Measurements from ENCODE around the gene BRD9.

BRD9 gene

DNA sequence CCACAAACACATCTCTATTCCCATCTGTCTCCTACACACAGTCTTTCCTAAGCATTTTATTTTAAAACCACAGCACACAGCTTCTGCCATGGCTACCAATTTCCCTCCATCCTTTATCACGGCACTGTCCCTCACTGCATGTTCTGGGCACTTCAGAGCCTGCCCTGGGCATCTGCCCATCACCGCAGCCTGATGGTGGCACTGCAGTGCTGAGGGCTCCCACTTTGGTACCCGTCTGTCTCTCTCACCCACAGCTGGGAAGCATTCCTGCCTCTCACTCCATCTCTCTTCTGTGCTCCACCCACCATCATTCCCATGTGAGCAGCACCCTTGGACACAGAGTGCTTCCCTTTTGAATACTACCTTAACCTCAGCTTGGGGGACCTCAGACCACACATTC lies 73.5 kb downstream of the BRD9 start:
- no peak for TF ChIP-seq TARDBP (IDR thresholded peaks at IDR 0.05)
- TF ChIP-seq HDGF (IDR thresholded peaks at IDR 0.05; ENCODE audit: borderline replicate concordance): no peak
- TF ChIP-seq ELF4 (IDR thresholded peaks at IDR 0.05): no peak
- TF ChIP-seq BHLHE40 (IDR thresholded peaks at IDR 0.05; ENCODE audit: borderline replicate concordance): no peak
- no peak for TF ChIP-seq L3MBTL2 (conservative IDR thresholded peaks at IDR 0.05)
- TF ChIP-seq SP1 (IDR thresholded peaks at IDR 0.05): no peak
- TF ChIP-seq SUZ12 (IDR thresholded peaks at IDR 0.05): no peak
- no peak for TF ChIP-seq ARNT (IDR thresholded peaks at IDR 0.05)
- no peak for TF ChIP-seq FOXM1 (IDR thresholded peaks at IDR 0.05; ENCODE audit: borderline replicate concordance)
- no peak for TF ChIP-seq ZNF384 (IDR thresholded peaks at IDR 0.05)
- no peak for TF ChIP-seq FOXA1 (IDR thresholded peaks at IDR 0.05)
- TF ChIP-seq LEF1 (IDR thresholded peaks at IDR 0.05; ENCODE audit: borderline replicate concordance): no peak
- no peak for TF ChIP-seq CTBP1 (IDR thresholded peaks at IDR 0.05; ENCODE audit: borderline replicate concordance)
- TF ChIP-seq NFRKB (IDR thresholded peaks at IDR 0.05): no peak
- TF ChIP-seq, protein P1, sequence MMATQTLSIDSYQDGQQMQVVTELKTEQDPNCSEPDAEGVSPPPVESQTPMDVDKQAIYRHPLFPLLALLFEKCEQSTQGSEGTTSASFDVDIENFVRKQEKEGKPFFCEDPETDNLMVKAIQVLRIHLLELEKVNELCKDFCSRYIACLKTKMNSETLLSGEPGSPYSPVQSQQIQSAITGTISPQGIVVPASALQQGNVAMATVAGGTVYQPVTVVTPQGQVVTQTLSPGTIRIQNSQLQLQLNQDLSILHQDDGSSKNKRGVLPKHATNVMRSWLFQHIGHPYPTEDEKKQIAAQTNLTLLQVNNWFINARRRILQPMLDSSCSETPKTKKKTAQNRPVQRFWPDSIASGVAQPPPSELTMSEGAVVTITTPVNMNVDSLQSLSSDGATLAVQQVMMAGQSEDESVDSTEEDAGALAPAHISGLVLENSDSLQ (IDR thresholded peaks at IDR 0.05): no peak
- TF ChIP-seq FOXK2 (IDR thresholded peaks at IDR 0.05): no peak
- DNase-seq (ENCODE audit: extremely low spot score): no peak
- ChIA-PET CTCF (no interaction called here), POLR2A (no interaction called here)

DNA sequence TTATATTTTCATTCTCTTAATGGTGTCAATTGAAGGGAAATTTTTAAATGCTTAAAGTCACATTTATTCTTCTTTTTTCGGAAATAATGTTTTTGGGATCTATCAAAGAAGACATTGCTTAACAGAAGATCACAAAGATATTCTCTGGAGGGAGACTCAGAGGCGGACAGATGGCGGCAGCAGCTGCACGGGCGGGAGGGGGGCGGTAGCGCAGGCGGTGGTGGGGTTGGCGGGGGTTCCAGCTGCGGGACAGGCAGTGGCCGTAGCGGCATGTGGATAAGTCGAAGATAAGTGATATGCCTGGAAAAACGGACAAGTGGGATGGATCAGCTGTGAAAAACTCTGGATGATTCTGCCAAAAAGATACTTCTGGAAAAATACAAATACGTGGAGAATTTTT lies 76.4 kb downstream of the BRD9 start:
- DNase-seq (ENCODE audit: extremely low spot score): no peak
- ChIA-PET CTCF (no interaction called here), POLR2A (no interaction called here)
- TF ChIP-seq FOXK2 (IDR thresholded peaks at IDR 0.05) (no peak), HDGF (IDR thresholded peaks at IDR 0.05; ENCODE audit: borderline replicate concordance) (no peak), L3MBTL2 (conservative IDR thresholded peaks at IDR 0.05) (no peak), LEF1 (IDR thresholded peaks at IDR 0.05; ENCODE audit: borderline replicate concordance) (no peak), SP1 (IDR thresholded peaks at IDR 0.05) (no peak), ELF4 (IDR thresholded peaks at IDR 0.05) (no peak), ZNF384 (IDR thresholded peaks at IDR 0.05) (no peak), NFRKB (IDR thresholded peaks at IDR 0.05) (no peak), BHLHE40 (IDR thresholded peaks at IDR 0.05; ENCODE audit: borderline replicate concordance) (no peak), ARNT (IDR thresholded peaks at IDR 0.05) (no peak), FOXM1 (IDR thresholded peaks at IDR 0.05; ENCODE audit: borderline replicate concordance) (no peak), TARDBP (IDR thresholded peaks at IDR 0.05) (no peak), SUZ12 (IDR thresholded peaks at IDR 0.05) (no peak), CTBP1 (IDR thresholded peaks at IDR 0.05; ENCODE audit: borderline replicate concordance) (no peak)
- TF ChIP-seq, protein P1 (IDR thresholded peaks at IDR 0.05): no peak

DNA sequence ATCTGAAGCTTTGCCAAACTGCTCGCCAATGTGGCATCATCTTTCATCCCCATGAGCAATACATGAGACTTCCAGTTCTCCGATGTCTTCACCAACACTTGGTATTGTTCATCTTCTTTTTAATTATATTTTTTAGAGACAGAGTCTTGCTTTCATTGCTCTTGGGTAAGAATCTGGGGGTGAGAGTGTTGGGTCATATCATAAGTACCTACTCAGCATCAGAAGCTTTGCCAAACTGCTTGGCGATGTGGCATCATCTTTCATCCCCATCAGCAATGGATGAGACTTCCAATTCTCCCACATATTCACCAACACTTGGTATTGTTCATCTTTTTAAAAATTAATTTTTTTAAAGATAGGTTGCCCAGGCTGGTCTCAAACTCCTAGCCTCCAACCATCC lies 77.2 kb downstream of the BRD9 start:
- ChIA-PET POLR2A (no interaction called here), CTCF (no interaction called here)
- no peak for TF ChIP-seq CTBP1 (IDR thresholded peaks at IDR 0.05; ENCODE audit: borderline replicate concordance)
- no peak for TF ChIP-seq FOXK2 (IDR thresholded peaks at IDR 0.05)
- TF ChIP-seq, protein P1 (IDR thresholded peaks at IDR 0.05): no peak
- no peak for TF ChIP-seq HDGF (IDR thresholded peaks at IDR 0.05; ENCODE audit: borderline replicate concordance)
- no peak for TF ChIP-seq SP1 (IDR thresholded peaks at IDR 0.05)
- TF ChIP-seq ARNT (IDR thresholded peaks at IDR 0.05): no peak
- TF ChIP-seq L3MBTL2 (conservative IDR thresholded peaks at IDR 0.05): no peak
- no peak for TF ChIP-seq NFRKB (IDR thresholded peaks at IDR 0.05)
- no peak for DNase-seq (ENCODE audit: extremely low spot score)

Data from HEK293T (cell line).